ENCODE data around the gene CRYBA4.
"Not testable (repeated sequence)": the region's sequence is repeated elsewhere in the genome, so short reads cannot be mapped to it uniquely, and the experiment has no call there.

The CRYBA4 gene

GRCh38 chr22:26608129-26608528, 13.6 kb upstream of the CRYBA4 start:
- no peak for DNase-seq (ENCODE audit: low spot score)
- no peak for TF ChIP-seq CTCF (IDR thresholded peaks at IDR 0.05; ENCODE audit: extremely low read depth, missing control alignments)

GRCh38 chr22:26609287-26609686, 12.5 kb upstream of the CRYBA4 start:
- DNase-seq (ENCODE audit: low spot score): no peak
- no peak for TF ChIP-seq CTCF (IDR thresholded peaks at IDR 0.05; ENCODE audit: extremely low read depth, missing control alignments)

GRCh38 chr22:26610072-26610958, 11.4 kb upstream of the CRYBA4 start:
- no peak for TF ChIP-seq CTCF (IDR thresholded peaks at IDR 0.05; ENCODE audit: extremely low read depth, missing control alignments)
- peak; percentile 82 for DNase-seq (ENCODE audit: low spot score)

- DNase-seq (ENCODE audit: low spot score): no peak
- TF ChIP-seq CTCF (IDR thresholded peaks at IDR 0.05; ENCODE audit: extremely low read depth, missing control alignments): no peak
Measured at GRCh38 chr22:26610996-26611395, 10.8 kb upstream of the CRYBA4 start.

GRCh38 chr22:26612652-26613051, 9.1 kb upstream of the CRYBA4 start:
- no peak for DNase-seq (ENCODE audit: low spot score)
- no peak for TF ChIP-seq CTCF (IDR thresholded peaks at IDR 0.05; ENCODE audit: extremely low read depth, missing control alignments)

- DNase-seq (ENCODE audit: low spot score): not testable (repeated sequence)
Measured at GRCh38 chr22:26613753-26614152, 8.0 kb upstream of the CRYBA4 start.

- no peak for TF ChIP-seq CTCF (IDR thresholded peaks at IDR 0.05; ENCODE audit: extremely low read depth, missing control alignments)
Measured at GRCh38 chr22:26614322-26614721, 7.4 kb upstream of the CRYBA4 start.

GRCh38 chr22:26615149-26615548, 6.6 kb upstream of the CRYBA4 start:
- TF ChIP-seq CTCF (IDR thresholded peaks at IDR 0.05; ENCODE audit: extremely low read depth, missing control alignments): no peak
- DNase-seq (ENCODE audit: low spot score): peak; percentile 57

More at GRCh38 chr22:26614322-26614721, 7.4 kb upstream of the CRYBA4 start:
- no peak for DNase-seq (ENCODE audit: low spot score)

Measured in GM20000 (cell line).